Measurements from ENCODE around the gene PLEKHA1.

The PLEKHA1 gene

DNA sequence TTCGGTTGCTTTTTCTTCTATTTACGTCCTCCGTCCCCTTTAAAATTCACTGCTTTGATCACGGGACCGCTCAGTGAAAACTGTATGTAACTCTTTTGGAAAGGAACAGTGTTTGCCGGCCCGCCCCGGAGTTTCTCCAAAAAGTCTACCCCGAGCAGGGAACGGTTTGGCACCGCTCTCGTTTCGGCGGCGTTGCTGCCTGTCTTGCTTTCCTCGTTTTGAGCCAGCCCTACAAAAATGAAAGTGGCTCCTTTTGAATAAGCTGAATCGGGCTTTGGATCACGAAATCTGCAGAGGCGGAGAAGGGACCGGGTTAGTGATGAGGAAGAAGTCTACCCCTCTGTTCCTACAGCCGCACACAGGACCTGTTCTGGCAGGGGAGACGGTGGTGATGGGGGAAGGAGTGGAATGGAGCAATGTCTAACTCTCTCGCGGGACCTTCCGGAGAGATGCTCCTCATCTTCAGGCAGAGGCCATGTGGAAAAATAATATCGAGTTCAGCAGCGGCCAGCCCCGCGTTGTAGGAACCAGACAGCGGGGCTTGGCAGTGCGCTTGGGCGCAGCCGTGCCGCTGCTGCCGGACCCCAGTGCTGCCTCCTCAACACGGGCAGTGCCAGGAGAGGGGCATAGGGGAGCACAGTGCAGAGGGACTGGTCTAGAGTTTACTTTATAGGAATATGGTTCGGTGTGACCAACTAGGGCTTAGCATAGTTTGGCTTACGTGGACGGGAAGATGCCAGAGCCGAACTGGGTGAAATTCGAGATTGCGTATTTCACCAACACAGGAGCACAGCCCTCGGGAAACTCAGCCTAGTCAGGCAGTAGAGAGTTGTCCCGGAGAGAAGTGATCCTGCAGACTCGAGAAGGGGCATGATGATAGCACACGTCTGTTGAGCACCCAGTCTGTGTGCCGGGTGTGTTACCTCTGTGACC, 88.3 kb downstream of the PLEKHA1 start:
- Mint-ChIP-seq H3K27ac (no peak overlapping the region), H3K4me3 (peak overlapping the region; percentile 76), H3K4me1 (ENCODE audit: low read depth) (peaks cover 15% of the 10 kb centered on the region), H3K27me3 (peaks cover 78% of the 10 kb centered on the region), H3K36me3 (ENCODE audit: low read depth) (no peaks in the 10 kb centered on the region), H3K9me3 (no peaks in the 10 kb centered on the region)
- DNase-seq, result peak; percentile 36

- no peak for DNase-seq
- Mint-ChIP-seq H3K4me1 (ENCODE audit: low read depth) (peaks cover 15% of the 10 kb centered on the region), H3K4me3 (peak overlapping the region; percentile 8), H3K27me3 (peaks cover 75% of the 10 kb centered on the region), H3K9me3 (no peaks in the 10 kb centered on the region), H3K27ac (no peak overlapping the region), H3K36me3 (ENCODE audit: low read depth) (no peaks in the 10 kb centered on the region)
Measured at GRCh38 chr10:122463466-122464249, 89.2 kb downstream of the PLEKHA1 start.

DNA sequence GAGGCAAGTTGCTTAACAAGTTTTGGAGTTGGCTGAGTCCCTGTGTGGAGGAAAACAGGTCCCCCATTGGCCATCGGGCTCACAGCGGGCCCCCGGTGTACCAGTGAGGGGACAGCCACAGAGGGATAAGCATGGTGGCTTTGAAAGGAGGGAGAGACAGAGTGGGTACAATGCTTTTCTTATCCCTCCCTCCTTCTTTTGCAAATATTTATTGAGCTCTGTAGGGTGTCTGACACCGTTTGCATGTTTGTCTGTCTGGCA, 89.7 kb downstream of the PLEKHA1 start:
- H3K9me3 Mint-ChIP-seq, result no peaks in the 10 kb centered on the region
- peaks cover 75% of the 10 kb centered on the region for H3K27me3 Mint-ChIP-seq
- DNase-seq, result no peak
- H3K27ac Mint-ChIP-seq, result no peak overlapping the region
- H3K36me3 Mint-ChIP-seq (ENCODE audit: low read depth), result no peaks in the 10 kb centered on the region
- no peak overlapping the region for H3K4me3 Mint-ChIP-seq
- H3K4me1 Mint-ChIP-seq (ENCODE audit: low read depth), result peaks cover 15% of the 10 kb centered on the region

GRCh38 chr10:122464586-122464985, 90.1 kb downstream of the PLEKHA1 start:
- no peaks in the 10 kb centered on the region for H3K36me3 Mint-ChIP-seq (ENCODE audit: low read depth)
- no peak overlapping the region for H3K4me3 Mint-ChIP-seq
- DNase-seq, result no peak
- peaks cover 73% of the 10 kb centered on the region for H3K27me3 Mint-ChIP-seq
- no peak overlapping the region for H3K27ac Mint-ChIP-seq
- peaks cover 15% of the 10 kb centered on the region for H3K4me1 Mint-ChIP-seq (ENCODE audit: low read depth)
- H3K9me3 Mint-ChIP-seq, result no peaks in the 10 kb centered on the region

GRCh38 chr10:122465401-122466040, 91.0 kb downstream of the PLEKHA1 start:
- H3K27ac Mint-ChIP-seq, result no peak overlapping the region
- no peaks in the 10 kb centered on the region for H3K36me3 Mint-ChIP-seq (ENCODE audit: low read depth)
- H3K27me3 Mint-ChIP-seq, result peaks cover 70% of the 10 kb centered on the region
- no peak for DNase-seq
- no peaks in the 10 kb centered on the region for H3K9me3 Mint-ChIP-seq
- H3K4me1 Mint-ChIP-seq (ENCODE audit: low read depth), result peaks cover 12% of the 10 kb centered on the region
- H3K4me3 Mint-ChIP-seq, result no peak overlapping the region

DNA sequence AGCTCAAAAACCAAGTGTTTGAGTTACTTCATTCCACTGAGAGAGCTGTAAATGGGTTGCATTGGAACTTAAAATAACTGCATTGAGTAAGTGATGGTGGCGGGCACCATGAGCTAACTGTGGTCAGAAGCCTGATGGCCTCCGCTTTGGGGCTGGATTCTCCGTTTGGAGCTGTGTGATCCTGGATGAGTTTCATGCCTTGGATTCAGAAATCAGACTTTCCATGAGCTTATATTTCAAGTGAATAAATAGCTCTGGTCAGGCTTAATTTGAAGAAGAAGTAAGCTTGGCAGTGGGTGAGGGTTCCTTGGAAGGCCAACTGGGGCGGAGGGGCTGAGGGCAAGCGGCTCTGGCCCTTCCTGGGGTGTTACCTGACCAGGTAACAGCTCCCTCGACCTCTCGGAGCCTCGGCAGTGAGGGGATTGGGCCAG, 92.5 kb downstream of the PLEKHA1 start:
- DNase-seq, result no peak
- H3K27ac Mint-ChIP-seq, result no peak overlapping the region
- H3K27me3 Mint-ChIP-seq, result peaks cover 75% of the 10 kb centered on the region
- H3K9me3 Mint-ChIP-seq, result no peaks in the 10 kb centered on the region
- H3K4me1 Mint-ChIP-seq (ENCODE audit: low read depth), result peaks cover 9% of the 10 kb centered on the region
- H3K36me3 Mint-ChIP-seq (ENCODE audit: low read depth), result no peaks in the 10 kb centered on the region
- no peak overlapping the region for H3K4me3 Mint-ChIP-seq

GRCh38 chr10:122467701-122468100, 93.2 kb downstream of the PLEKHA1 start:
- Mint-ChIP-seq H3K27me3 (peaks cover 69% of the 10 kb centered on the region), H3K9me3 (no peaks in the 10 kb centered on the region), H3K4me3 (no peak overlapping the region), H3K36me3 (ENCODE audit: low read depth) (no peaks in the 10 kb centered on the region), H3K4me1 (ENCODE audit: low read depth) (peaks cover 4% of the 10 kb centered on the region), H3K27ac (no peak overlapping the region)
- no peak for DNase-seq

GRCh38 chr10:122468307-122468925, 93.9 kb downstream of the PLEKHA1 start:
- Mint-ChIP-seq H3K9me3 (no peaks in the 10 kb centered on the region), H3K27ac (no peak overlapping the region), H3K4me1 (ENCODE audit: low read depth) (no peaks in the 10 kb centered on the region), H3K36me3 (ENCODE audit: low read depth) (no peaks in the 10 kb centered on the region), H3K4me3 (no peak overlapping the region), H3K27me3 (peaks cover 63% of the 10 kb centered on the region)
- no peak for DNase-seq

DNA sequence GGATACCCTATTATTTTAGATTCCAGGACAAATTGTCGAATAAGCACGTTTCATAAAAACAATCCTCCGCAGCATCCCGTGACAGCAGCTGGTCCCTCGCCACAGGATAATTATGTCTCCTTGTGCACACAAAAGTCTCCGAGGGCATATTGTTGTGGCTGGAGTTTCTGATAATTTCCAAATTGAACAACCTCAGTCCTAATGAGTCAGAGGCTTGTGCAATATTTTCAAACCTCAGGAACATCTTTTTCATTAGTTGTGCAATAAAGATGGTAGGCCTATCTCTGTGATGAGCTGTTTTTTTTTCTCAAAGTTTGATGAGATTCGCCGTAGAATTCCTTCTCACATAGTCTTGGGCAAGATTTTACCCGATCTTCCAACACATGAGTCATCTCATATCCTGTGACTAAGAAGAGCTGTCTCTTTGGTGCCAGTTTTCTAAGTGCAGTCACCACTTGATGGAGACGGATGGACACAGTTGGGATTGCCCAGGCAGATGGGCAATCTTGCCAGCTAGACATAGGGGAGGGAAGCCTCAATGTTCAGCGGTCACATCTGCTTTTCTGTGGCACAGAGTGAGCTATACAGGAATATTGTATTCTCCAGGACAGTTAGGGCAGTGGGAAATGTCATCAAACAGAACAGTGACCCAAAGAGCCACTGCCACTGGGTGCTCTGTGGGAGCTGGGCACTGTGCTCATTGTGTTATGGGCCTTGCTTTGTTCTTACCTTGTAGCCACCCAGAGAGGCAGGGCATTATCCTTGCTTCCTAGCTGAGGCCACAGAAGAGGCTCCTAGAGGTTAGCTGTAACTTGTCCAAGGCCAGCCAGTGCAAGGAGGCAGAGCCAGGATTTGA, 94.6 kb downstream of the PLEKHA1 start:
- Mint-ChIP-seq H3K4me3 (no peak overlapping the region), H3K4me1 (ENCODE audit: low read depth) (peaks cover 3% of the 10 kb centered on the region)
- DNase-seq, result no peak

DNA sequence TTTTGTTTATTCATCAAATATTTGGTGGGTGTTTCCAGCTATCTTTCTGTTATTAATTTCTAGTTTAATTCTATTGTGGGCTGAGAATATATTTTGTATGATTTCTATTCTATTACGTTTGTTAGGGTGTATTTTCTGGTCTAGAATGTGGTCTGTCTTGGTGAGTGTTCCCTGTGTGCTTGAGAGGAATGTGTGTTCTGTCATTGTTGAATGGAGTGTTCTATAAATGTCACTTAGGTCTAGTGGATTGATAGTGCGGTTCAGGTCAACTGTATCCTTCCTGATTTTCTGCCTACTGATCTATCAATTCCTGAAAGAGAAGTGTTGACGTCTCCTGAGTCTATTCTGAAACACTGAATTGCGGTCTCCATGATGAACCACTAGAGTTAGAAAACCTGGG, 95.3 kb downstream of the PLEKHA1 start:
- Mint-ChIP-seq H3K27me3 (peaks cover 56% of the 10 kb centered on the region), H3K27ac (no peak overlapping the region), H3K4me3 (no peak overlapping the region), H3K4me1 (ENCODE audit: low read depth) (peaks cover 10% of the 10 kb centered on the region), H3K9me3 (no peaks in the 10 kb centered on the region), H3K36me3 (ENCODE audit: low read depth) (no peaks in the 10 kb centered on the region)
- DNase-seq, result no peak

More for the DNA sequence above, 94.6 kb downstream of the PLEKHA1 start:
- Mint-ChIP-seq H3K27me3 (peaks cover 56% of the 10 kb centered on the region), H3K27ac (no peak overlapping the region), H3K9me3 (no peaks in the 10 kb centered on the region), H3K36me3 (ENCODE audit: low read depth) (no peaks in the 10 kb centered on the region)

- Mint-ChIP-seq H3K4me1 (ENCODE audit: low read depth) (peaks cover 10% of the 10 kb centered on the region), H3K27me3 (peaks cover 55% of the 10 kb centered on the region), H3K36me3 (ENCODE audit: low read depth) (no peaks in the 10 kb centered on the region), H3K9me3 (no peaks in the 10 kb centered on the region), H3K4me3 (no peak overlapping the region), H3K27ac (no peak overlapping the region)
- no peak for DNase-seq
Measured at GRCh38 chr10:122471531-122472177, 97.1 kb downstream of the PLEKHA1 start.

- H3K27me3 Mint-ChIP-seq, result peaks cover 41% of the 10 kb centered on the region
- DNase-seq, result no peak
- H3K36me3 Mint-ChIP-seq (ENCODE audit: low read depth), result no peaks in the 10 kb centered on the region
- no peak overlapping the region for H3K27ac Mint-ChIP-seq
- H3K4me1 Mint-ChIP-seq (ENCODE audit: low read depth), result peaks cover 10% of the 10 kb centered on the region
- H3K4me3 Mint-ChIP-seq, result no peak overlapping the region
- H3K9me3 Mint-ChIP-seq, result no peaks in the 10 kb centered on the region
Measured at GRCh38 chr10:122473116-122473515, 98.6 kb downstream of the PLEKHA1 start.

DNA sequence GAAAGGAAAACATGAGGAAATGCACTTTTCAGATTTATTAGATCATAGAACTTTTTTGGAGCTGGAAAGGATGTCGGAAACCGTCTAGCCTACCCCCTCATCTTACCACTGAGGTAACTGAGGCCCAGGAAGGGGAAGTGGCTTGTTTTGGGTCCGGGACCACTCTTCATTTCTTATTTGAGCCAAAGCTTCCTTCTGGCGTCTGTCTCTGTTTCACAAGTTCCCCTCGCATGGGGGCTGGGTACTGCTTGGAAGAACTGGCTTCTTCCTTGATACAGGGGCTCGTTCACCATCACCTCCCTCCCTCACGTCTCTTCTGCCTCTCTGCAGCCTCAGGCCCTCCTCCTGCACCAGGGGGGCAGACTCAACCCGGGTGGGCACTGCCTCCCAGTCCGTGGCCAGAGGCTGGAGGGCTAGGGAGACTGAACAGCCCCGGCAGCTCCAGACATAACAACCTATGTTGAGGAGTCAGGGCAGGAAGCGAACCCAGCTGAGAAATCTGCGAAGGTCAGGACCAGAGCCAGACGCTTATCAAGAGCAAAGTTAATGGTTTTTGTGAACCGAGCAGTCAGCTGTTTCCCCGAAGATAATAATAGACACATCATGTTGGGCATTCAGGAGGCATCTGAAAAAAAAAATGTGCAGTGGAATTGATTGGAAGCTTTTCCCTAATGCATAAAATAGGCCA, 99.8 kb downstream of the PLEKHA1 start:
- H3K27ac Mint-ChIP-seq, result no peak overlapping the region
- no peak overlapping the region for H3K4me3 Mint-ChIP-seq
- peaks cover 10% of the 10 kb centered on the region for H3K4me1 Mint-ChIP-seq (ENCODE audit: low read depth)
- no peaks in the 10 kb centered on the region for H3K36me3 Mint-ChIP-seq (ENCODE audit: low read depth)
- H3K9me3 Mint-ChIP-seq, result no peaks in the 10 kb centered on the region
- no peak for DNase-seq
- H3K27me3 Mint-ChIP-seq, result peaks cover 31% of the 10 kb centered on the region
